Transverse colon (tissue), 4 donors: ENCODE results near the gene HIPK4.

ENCODE experiments used
- EP300 ChIP-seq: sonication (generic); formaldehyde crosslinking; IDR thresholded peaks from one replicate; pipeline ENCODE4 v1.6.1; 2017; ENCODE audit warnings: antibody characterized with exemption, low read depth
- POLR2A ChIP-seq: fragments of 450-650 bp; IDR thresholded peaks from one replicate; pipeline ENCODE4 v1.6.1; 2016; ENCODE audit warnings: antibody characterized with exemption, mild to moderate bottlenecking, moderate library complexity
- POLR2AphosphoS5 ChIP-seq, 3 donors: sonication (generic); formaldehyde crosslinking; IDR thresholded peaks; one replicate each; pipeline ENCODE4 v1.6.1; 2016; ENCODE audit warnings: antibody characterized with exemption in 3 of 3
- TF ChIP-seq, protein P1 (sequence below), 5 experiments: fragments of 200-600 bp in 3 of 5; fragments of 450-650 bp in 2 of 5; sonication (generic) in 3 of 5; IDR thresholded peaks; 1 replicate in 2 of 5; 2 replicates in 3 of 5; pipeline ENCODE4 v1.5.1; 2016 to 2017; ENCODE audit warnings: antibody characterized with exemption in 5 of 5, inconsistent platforms in 3 of 5, mild to moderate bottlenecking in 2 of 5, moderate library complexity in 1 of 5

DNA sequence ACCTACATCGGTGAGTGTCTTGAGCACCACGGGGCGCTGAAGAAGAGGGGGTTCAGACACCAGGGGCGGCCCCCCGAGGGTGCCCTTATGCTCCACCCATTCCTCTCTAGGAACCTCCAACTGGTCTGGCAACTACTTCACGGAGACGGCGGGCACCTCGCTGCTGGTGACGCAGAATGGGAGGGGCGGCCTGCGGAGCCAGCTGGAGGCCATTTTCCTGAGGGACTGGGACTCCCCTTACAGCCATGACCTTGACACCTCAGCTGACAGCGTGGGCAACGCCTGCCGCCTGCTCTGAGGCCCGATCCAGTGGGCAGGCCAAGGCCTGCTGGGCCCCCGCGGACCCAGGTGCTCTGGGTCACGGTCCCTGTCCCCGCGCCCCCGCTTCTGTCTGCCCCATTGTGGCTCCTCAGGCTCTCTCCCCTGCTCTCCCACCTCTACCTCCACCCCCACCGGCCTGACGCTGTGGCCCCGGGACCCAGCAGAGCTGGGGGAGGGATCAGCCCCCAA is 12.1 kb downstream of the HIPK4 start:
- TF ChIP-seq POLR2A, result no peak
- TF ChIP-seq, protein P1, sequence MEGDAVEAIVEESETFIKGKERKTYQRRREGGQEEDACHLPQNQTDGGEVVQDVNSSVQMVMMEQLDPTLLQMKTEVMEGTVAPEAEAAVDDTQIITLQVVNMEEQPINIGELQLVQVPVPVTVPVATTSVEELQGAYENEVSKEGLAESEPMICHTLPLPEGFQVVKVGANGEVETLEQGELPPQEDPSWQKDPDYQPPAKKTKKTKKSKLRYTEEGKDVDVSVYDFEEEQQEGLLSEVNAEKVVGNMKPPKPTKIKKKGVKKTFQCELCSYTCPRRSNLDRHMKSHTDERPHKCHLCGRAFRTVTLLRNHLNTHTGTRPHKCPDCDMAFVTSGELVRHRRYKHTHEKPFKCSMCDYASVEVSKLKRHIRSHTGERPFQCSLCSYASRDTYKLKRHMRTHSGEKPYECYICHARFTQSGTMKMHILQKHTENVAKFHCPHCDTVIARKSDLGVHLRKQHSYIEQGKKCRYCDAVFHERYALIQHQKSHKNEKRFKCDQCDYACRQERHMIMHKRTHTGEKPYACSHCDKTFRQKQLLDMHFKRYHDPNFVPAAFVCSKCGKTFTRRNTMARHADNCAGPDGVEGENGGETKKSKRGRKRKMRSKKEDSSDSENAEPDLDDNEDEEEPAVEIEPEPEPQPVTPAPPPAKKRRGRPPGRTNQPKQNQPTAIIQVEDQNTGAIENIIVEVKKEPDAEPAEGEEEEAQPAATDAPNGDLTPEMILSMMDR (IDR thresholded peaks at IDR 0.05), result no peak
- TF ChIP-seq POLR2AphosphoS5 (IDR thresholded peaks at IDR 0.05), result no peak
- no peak for TF ChIP-seq EP300
